MV-4-11 (cell line): ENCODE measurements around the gene PDZD2.
A peak's percentile ranks its signal among the peaks of the same experiment; 100 is the strongest.

Experiments
- DNase-seq: peaks from one replicate; lab custom pipeline; 2025; lab: John Stamatoyannopoulos, UW

Gene PDZD2

GRCh38 chr5:31867219-31867618 lies 228.3 kb downstream of the PDZD2 start:
- DNase-seq = no peak

- no peak for DNase-seq
Measured at GRCh38 chr5:31880449-31880848, 241.5 kb downstream of the PDZD2 start.

GRCh38 chr5:31884896-31885295 lies 246.0 kb downstream of the PDZD2 start:
- DNase-seq = no peak

- DNase-seq = no peak
Measured at GRCh38 chr5:31886206-31886605, 247.3 kb downstream of the PDZD2 start.

- DNase-seq = no peak
Measured at GRCh38 chr5:31887556-31887955, 248.6 kb downstream of the PDZD2 start.

- no peak for DNase-seq
Measured at GRCh38 chr5:31888564-31888963, 249.6 kb downstream of the PDZD2 start.

GRCh38 chr5:31889001-31889561 lies 250.2 kb downstream of the PDZD2 start:
- DNase-seq = no peak

GRCh38 chr5:31890046-31890445 lies 251.1 kb downstream of the PDZD2 start:
- DNase-seq = no peak

- DNase-seq = no peak
Measured at GRCh38 chr5:31894141-31894540, 255.2 kb downstream of the PDZD2 start.

GRCh38 chr5:31895199-31895820 lies 256.4 kb downstream of the PDZD2 start:
- DNase-seq = no peak

GRCh38 chr5:31898036-31898632 lies 259.2 kb downstream of the PDZD2 start:
- DNase-seq = no peak

GRCh38 chr5:31900296-31900865 lies 261.4 kb downstream of the PDZD2 start:
- no peak for DNase-seq

- peak; percentile 14 for DNase-seq
Measured at GRCh38 chr5:31901807-31902530, 263.0 kb downstream of the PDZD2 start.

GRCh38 chr5:31908396-31908795 lies 269.5 kb downstream of the PDZD2 start:
- no peak for DNase-seq

- no peak for DNase-seq
Measured at GRCh38 chr5:31909073-31909472, 270.1 kb downstream of the PDZD2 start.

GRCh38 chr5:31911291-31912265 lies 272.6 kb downstream of the PDZD2 start:
- DNase-seq = no peak

- no peak for DNase-seq
Measured at GRCh38 chr5:31913808-31914207, 274.9 kb downstream of the PDZD2 start.

GRCh38 chr5:31916327-31916726 lies 277.4 kb downstream of the PDZD2 start:
- no peak for DNase-seq

- DNase-seq = peak; percentile 61
Measured at GRCh38 chr5:31918739-31919138, 279.8 kb downstream of the PDZD2 start.

GRCh38 chr5:31921852-31922305 lies 282.9 kb downstream of the PDZD2 start:
- DNase-seq = peak; percentile 38

GRCh38 chr5:31924005-31924404 lies 285.1 kb downstream of the PDZD2 start:
- DNase-seq = no peak
